Panc1 (cell line): ENCODE measurements around the gene CIB4. TPM values are rescaled to one million over a fixed set of nuclear protein-coding genes. Genes with fewer than 3 reads are reported as not detected.

Experiments used
- ATAC-seq: fragments of 200-7000 bp; cut with Tn5 transposase; 2 replicates; pipeline ENCODE4 v1.9.1; 2020; ENCODE audit warnings: mild to moderate bottlenecking, moderate library complexity
- BruUV-seq: library from RNA; stranded (reverse); fragments of 400-500 nt; replicated peaks from 2 replicates; lab custom pipeline; 2021; lab: Mats Ljungman, UMichigan
- CTCF ChIA-PET: fragments of 300-600 bp; sonication (Branson Sonifier 250); formaldehyde crosslinking; loops from one replicate; lab custom pipeline; 2022; ENCODE audit warnings: antibody characterized with exemption; lab: Charles Lee
- POLR2A ChIA-PET: fragments of 300-600 bp; sonication (Branson Sonifier 250); formaldehyde crosslinking; loops from one replicate; lab custom pipeline; 2022; ENCODE audit warnings: antibody characterized with exemption; lab: Charles Lee
- DNase-seq: peaks from one replicate; pipeline ENCODE4 v3.0.0-alpha.2; 2010; ENCODE audit warnings: low read depth, low spot score
- H3K27ac ChIP-seq: 2 replicates; pipeline ENCODE4 v1.5.1; 2011; ENCODE audit warnings: mild to moderate bottlenecking, low read length, inconsistent platforms
- H3K27me3 ChIP-seq: fragments of 200-500 bp; sonication (Bioruptor generic); 2 replicates; pipeline ENCODE4 v1.6.0; 2014; ENCODE audit warnings: low read length, inconsistent platforms; ENCODE audit not compliant: control insufficient read depth, insufficient read depth
- H3K36me3 ChIP-seq: fragments of 200-500 bp; sonication (Bioruptor generic); 2 replicates; pipeline ENCODE4 v1.5.1; 2014; ENCODE audit warnings: inconsistent platforms, mild to moderate bottlenecking, low read length, moderate library complexity; ENCODE audit not compliant: control insufficient read depth, insufficient read depth
- H3K4me1 ChIP-seq: 2 replicates; pipeline ENCODE4 v1.5.1; 2011; ENCODE audit warnings: inconsistent platforms, mild to moderate bottlenecking, low read length, moderate library complexity; ENCODE audit not compliant: control insufficient read depth, insufficient read depth
- H3K4me3 ChIP-seq, 2 experiments: 2 replicates each; pipeline ENCODE4 v1.5.1; 2011 to 2012; ENCODE audit warnings: low read depth in 2 of 2, low read length in 2 of 2, mild to moderate bottlenecking in 2 of 2, inconsistent platforms in 1 of 2, moderate library complexity in 1 of 2
- H3K9me3 ChIP-seq: fragments of 200-500 bp; sonication (Bioruptor generic); 2 replicates; pipeline ENCODE4 v1.5.1; 2014; ENCODE audit warnings: low read depth, mild to moderate bottlenecking, inconsistent platforms, low read length, moderate library complexity; ENCODE audit not compliant: control insufficient read depth, insufficient read depth
- POLR2AphosphoS5 ChIP-seq: IDR thresholded peaks from 2 replicates; pipeline ENCODE4 v1.6.1; 2012; ENCODE audit warnings: mild to moderate bottlenecking, low read depth, low read length, moderate library complexity
- SIN3A ChIP-seq: IDR thresholded peaks from 2 replicates; pipeline ENCODE4 v1.6.1; 2012; ENCODE audit warnings: low read depth, mild to moderate bottlenecking, low read length, moderate library complexity, borderline replicate concordance; ENCODE audit not compliant: insufficient read depth
- TCF7L2 ChIP-seq: IDR thresholded peaks from 2 replicates; pipeline ENCODE4 v1.6.1; 2011; ENCODE audit warnings: mild to moderate bottlenecking, low read depth, low read length, inconsistent platforms
- in situ Hi-C: cut with HindIII; loops from 2 replicates; pipeline ENCODE4 v1.10.0; 2016; ENCODE audit warnings: low sequenced_read_pairs, low pct_unique_long_range_greater_than_20kb
- intact Hi-C: fragments of 100-400 bp; cut with micrococcal nuclease; formaldehyde crosslinking; loops from one replicate; pipeline ENCODE4 v1.10.0; 2022; ENCODE audit not compliant: unreplicated experiment
- total RNA-seq: library from RNA; stranded (reverse); gene quantifications from one replicate; pipeline ENCODE4 v1.2.1, GENCODE V29; 2021; ENCODE audit not compliant: unreplicated experiment
- TF ChIP-seq, protein P1 (sequence below): fragments of 450-650 bp; IDR thresholded peaks from 2 replicates; pipeline ENCODE4 v1.5.1; 2017; ENCODE audit warnings: mild to moderate bottlenecking
- TF ChIP-seq, protein P2 (sequence below), 2 experiments: IDR thresholded peaks; 2 replicates each; pipeline ENCODE4 v1.6.1; 2011 to 2012; ENCODE audit warnings: low read depth in 2 of 2, control low read depth in 1 of 2, low read length in 1 of 2, mild to moderate bottlenecking in 1 of 2, moderate library complexity in 1 of 2; ENCODE audit not compliant: insufficient read depth in 1 of 2

CIB4 gene
- total RNA-seq, 1 experiment from 2014 or later: 0.33 TPM

DNA sequence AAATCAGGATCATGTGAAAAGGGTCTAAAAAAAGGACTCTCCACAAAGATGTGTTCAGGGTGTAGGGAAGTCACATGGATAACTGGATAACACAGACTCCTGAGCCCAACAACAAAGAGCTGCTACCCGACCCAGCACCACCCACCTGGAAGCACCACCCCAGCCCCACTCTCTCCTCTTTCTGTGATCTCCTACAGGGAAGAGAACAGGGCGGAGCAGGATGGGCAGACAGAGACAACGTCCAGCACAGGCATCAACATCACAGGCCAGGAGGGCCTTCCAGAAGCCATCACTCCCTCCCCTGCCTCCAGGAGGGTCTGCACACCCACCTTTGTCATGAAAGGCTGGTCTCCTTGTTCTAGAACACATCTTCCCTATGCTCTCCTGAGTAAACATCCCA, 1.3 kb upstream of the CIB4 start:
- DNase-seq (no peak), ATAC-seq (no peak)
- ChIA-PET CTCF (no interaction called here), POLR2A (no interaction called here)
- Histone ChIP-seq H3K4me1 (no peaks in the 10 kb centered on the region), H3K9me3 (no peaks in the 10 kb centered on the region), H3K27me3 (peaks cover 2% of the 10 kb centered on the region), H3K36me3 (no peaks in the 10 kb centered on the region), H3K4me3 (no peak overlapping the region), H3K27ac (no peak overlapping the region)
- BruUV-seq: no TSS peak
- no peak for TF ChIP-seq TCF7L2
- TF ChIP-seq, protein P1, sequence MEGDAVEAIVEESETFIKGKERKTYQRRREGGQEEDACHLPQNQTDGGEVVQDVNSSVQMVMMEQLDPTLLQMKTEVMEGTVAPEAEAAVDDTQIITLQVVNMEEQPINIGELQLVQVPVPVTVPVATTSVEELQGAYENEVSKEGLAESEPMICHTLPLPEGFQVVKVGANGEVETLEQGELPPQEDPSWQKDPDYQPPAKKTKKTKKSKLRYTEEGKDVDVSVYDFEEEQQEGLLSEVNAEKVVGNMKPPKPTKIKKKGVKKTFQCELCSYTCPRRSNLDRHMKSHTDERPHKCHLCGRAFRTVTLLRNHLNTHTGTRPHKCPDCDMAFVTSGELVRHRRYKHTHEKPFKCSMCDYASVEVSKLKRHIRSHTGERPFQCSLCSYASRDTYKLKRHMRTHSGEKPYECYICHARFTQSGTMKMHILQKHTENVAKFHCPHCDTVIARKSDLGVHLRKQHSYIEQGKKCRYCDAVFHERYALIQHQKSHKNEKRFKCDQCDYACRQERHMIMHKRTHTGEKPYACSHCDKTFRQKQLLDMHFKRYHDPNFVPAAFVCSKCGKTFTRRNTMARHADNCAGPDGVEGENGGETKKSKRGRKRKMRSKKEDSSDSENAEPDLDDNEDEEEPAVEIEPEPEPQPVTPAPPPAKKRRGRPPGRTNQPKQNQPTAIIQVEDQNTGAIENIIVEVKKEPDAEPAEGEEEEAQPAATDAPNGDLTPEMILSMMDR: no peak
- TF ChIP-seq SIN3A: no peak
- TF ChIP-seq, protein P2, sequence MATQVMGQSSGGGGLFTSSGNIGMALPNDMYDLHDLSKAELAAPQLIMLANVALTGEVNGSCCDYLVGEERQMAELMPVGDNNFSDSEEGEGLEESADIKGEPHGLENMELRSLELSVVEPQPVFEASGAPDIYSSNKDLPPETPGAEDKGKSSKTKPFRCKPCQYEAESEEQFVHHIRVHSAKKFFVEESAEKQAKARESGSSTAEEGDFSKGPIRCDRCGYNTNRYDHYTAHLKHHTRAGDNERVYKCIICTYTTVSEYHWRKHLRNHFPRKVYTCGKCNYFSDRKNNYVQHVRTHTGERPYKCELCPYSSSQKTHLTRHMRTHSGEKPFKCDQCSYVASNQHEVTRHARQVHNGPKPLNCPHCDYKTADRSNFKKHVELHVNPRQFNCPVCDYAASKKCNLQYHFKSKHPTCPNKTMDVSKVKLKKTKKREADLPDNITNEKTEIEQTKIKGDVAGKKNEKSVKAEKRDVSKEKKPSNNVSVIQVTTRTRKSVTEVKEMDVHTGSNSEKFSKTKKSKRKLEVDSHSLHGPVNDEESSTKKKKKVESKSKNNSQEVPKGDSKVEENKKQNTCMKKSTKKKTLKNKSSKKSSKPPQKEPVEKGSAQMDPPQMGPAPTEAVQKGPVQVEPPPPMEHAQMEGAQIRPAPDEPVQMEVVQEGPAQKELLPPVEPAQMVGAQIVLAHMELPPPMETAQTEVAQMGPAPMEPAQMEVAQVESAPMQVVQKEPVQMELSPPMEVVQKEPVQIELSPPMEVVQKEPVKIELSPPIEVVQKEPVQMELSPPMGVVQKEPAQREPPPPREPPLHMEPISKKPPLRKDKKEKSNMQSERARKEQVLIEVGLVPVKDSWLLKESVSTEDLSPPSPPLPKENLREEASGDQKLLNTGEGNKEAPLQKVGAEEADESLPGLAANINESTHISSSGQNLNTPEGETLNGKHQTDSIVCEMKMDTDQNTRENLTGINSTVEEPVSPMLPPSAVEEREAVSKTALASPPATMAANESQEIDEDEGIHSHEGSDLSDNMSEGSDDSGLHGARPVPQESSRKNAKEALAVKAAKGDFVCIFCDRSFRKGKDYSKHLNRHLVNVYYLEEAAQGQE (IDR thresholded peaks at IDR 0.05; ENCODE audit: insufficient read depth in 1 of 2, low read depth in 2 of 2, low read length in 1 of 2): no peak
- TF ChIP-seq POLR2AphosphoS5: no peak
- in situ Hi-C loops: no loop called here
- intact Hi-C loops: no loop called here

DNA sequence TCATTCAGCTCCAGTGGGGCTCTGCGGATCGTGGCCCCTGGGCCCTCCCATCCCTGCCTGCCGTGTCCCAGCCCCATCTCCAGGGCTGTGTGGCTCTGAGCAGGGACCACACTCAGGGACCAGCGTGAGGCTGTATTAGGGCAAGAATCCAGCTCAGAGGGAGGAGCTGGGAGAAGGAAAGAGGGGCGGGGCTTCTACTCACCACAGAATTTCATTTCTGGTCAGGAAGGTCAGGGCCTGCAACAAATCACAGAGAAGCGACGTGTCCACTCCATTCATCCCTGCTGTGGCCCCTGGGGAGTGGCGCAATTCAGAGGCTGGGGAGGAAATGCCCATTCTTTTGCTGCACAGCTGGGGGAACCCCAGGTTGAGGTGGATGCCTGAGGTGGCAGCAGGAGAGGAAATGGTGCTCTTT, 828 bp downstream of the CIB4 start:
- intact Hi-C loops: no loop called here
- H3K4me3 ChIP-seq: no peak overlapping the region
- H3K27ac ChIP-seq: no peak overlapping the region
- no TSS peak for BruUV-seq
- no peaks in the 10 kb centered on the region for H3K36me3 ChIP-seq
- ChIA-PET POLR2A (no interaction called here), CTCF (no interaction called here)
- no peak for TF ChIP-seq POLR2AphosphoS5
- TF ChIP-seq, protein P1: no peak
- TF ChIP-seq, protein P2 (IDR thresholded peaks at IDR 0.05; ENCODE audit: insufficient read depth in 1 of 2, low read depth in 2 of 2, low read length in 1 of 2): no peak
- TF ChIP-seq TCF7L2: no peak
- no peak for TF ChIP-seq SIN3A
- no peak for ATAC-seq
- in situ Hi-C loops: no loop called here
- 0 out of 2 replicates have a peak, but pooled peaks cover 2% of the 10 kb centered on the region for H3K27me3 ChIP-seq
- H3K4me1 ChIP-seq: no peaks in the 10 kb centered on the region
- no peak for DNase-seq
- no peaks in the 10 kb centered on the region for H3K9me3 ChIP-seq
